NCI-H1436 (cell line): ENCODE results near the gene ETV5.

Experiments used
- DNase-seq: peaks from one replicate; lab custom pipeline; 2025; lab: John Stamatoyannopoulos, UW

ETV5 gene

GRCh38 chr3:186095561-186096081 lies 13.3 kb downstream of the ETV5 start:
- DNase-seq = no peak

- no peak for DNase-seq
Measured at GRCh38 chr3:186094696-186095425, 14.0 kb downstream of the ETV5 start.

- no peak for DNase-seq
Measured at GRCh38 chr3:186094271-186094670, 14.6 kb downstream of the ETV5 start.

GRCh38 chr3:186093271-186093900 lies 15.5 kb downstream of the ETV5 start:
- no peak for DNase-seq

GRCh38 chr3:186092360-186093070 lies 16.4 kb downstream of the ETV5 start:
- no peak for DNase-seq

- no peak for DNase-seq
Measured at GRCh38 chr3:186090901-186091300, 18.0 kb downstream of the ETV5 start.

GRCh38 chr3:186088335-186088734 lies 20.6 kb downstream of the ETV5 start:
- no peak for DNase-seq

GRCh38 chr3:186084264-186084663 lies 24.6 kb downstream of the ETV5 start:
- no peak for DNase-seq

GRCh38 chr3:186083746-186084145 lies 25.1 kb downstream of the ETV5 start:
- no peak for DNase-seq

GRCh38 chr3:186082150-186082549 lies 26.7 kb downstream of the ETV5 start:
- DNase-seq = no peak

- no peak for DNase-seq
Measured at GRCh38 chr3:186081678-186082077, 27.2 kb downstream of the ETV5 start.

GRCh38 chr3:186080849-186081438 lies 27.9 kb downstream of the ETV5 start:
- no peak for DNase-seq

- DNase-seq = peak; percentile 54
Measured at GRCh38 chr3:186079925-186080324, 29.0 kb downstream of the ETV5 start.

- no peak for DNase-seq
Measured at GRCh38 chr3:186077466-186077865, 31.4 kb downstream of the ETV5 start.

- no peak for DNase-seq
Measured at GRCh38 chr3:186075931-186076567, 32.8 kb downstream of the ETV5 start.

GRCh38 chr3:186075489-186075888 lies 33.4 kb downstream of the ETV5 start:
- no peak for DNase-seq

GRCh38 chr3:186073641-186074040 lies 35.2 kb downstream of the ETV5 start:
- DNase-seq = no peak

GRCh38 chr3:186070996-186071395 lies 37.9 kb downstream of the ETV5 start:
- DNase-seq = no peak

- no peak for DNase-seq
Measured at GRCh38 chr3:186070550-186070949, 38.3 kb downstream of the ETV5 start.

- DNase-seq = no peak
Measured at GRCh38 chr3:186070133-186070532, 38.8 kb downstream of the ETV5 start.

- DNase-seq = no peak
Measured at GRCh38 chr3:186069199-186069598, 39.7 kb downstream of the ETV5 start.

- DNase-seq = no peak
Measured at GRCh38 chr3:186068243-186068552, 40.7 kb downstream of the ETV5 start.
